ENCODE results near the gene FREM1.

GRCh38 chr9:14866200-14866749 is 44.0 kb downstream of the FREM1 start:
- TF ChIP-seq POLR2A (IDR thresholded peaks at IDR 0.05): no peak
- no peak for TF ChIP-seq CTCF (IDR thresholded peaks at IDR 0.05)

All from adrenal gland (tissue), 5 donors.